AG09309 (cell line): ENCODE measurements around the gene SLC39A10.

Source experiments
- DNase-seq: peaks from one replicate; pipeline ENCODE4 v3.0.0-alpha.2; 2010; ENCODE audit warnings: low read depth
- H3K4me3 ChIP-seq: 2 replicates; pipeline ENCODE4 v1.5.1; 2011; ENCODE audit warnings: mild to moderate bottlenecking, low read depth, low read length, moderate library complexity; ENCODE audit not compliant: control insufficient read depth
- CTCF ChIP-seq: IDR thresholded peaks from 2 replicates; pipeline ENCODE4 v1.5.1; 2011; ENCODE audit warnings: mild to moderate bottlenecking, low read depth, low read length, inconsistent platforms; ENCODE audit not compliant: insufficient read depth, control insufficient read depth; ENCODE audit errors: missing control alignments

The SLC39A10 gene

DNA sequence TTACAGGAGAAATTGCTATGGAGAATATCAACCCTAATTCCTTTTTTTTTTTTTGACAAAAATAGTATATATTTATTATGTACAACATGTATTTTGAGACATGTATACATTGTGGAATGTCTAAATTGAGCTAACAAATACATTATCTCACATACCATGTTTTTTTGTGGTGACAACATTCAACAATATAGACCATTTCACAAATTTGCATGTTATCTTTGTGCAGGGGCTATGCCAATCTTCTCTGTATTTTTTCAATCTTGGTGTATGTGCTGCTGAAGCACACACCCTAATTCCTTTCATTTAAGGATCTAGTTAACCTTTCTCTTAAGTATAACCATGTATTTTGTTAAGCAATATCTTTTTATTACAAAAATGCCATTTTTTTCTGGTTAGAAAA, 13.2 kb downstream of the SLC39A10 start:
- H3K4me3 ChIP-seq, result no peak overlapping the region
- no peak for TF ChIP-seq CTCF
- no peak for DNase-seq

- DNase-seq, result no peak
- no peak overlapping the region for H3K4me3 ChIP-seq
- TF ChIP-seq CTCF, result no peak
Observed at GRCh38 chr2:195671563-195671962, 14.5 kb downstream of the SLC39A10 start.

GRCh38 chr2:195672674-195673073, 15.6 kb downstream of the SLC39A10 start:
- no peak for TF ChIP-seq CTCF

GRCh38 chr2:195674491-195675221, 17.6 kb downstream of the SLC39A10 start:
- no peak for TF ChIP-seq CTCF
- no peak for DNase-seq
- no peak overlapping the region for H3K4me3 ChIP-seq

More at GRCh38 chr2:195672674-195673073, 15.6 kb downstream of the SLC39A10 start:
- DNase-seq, result no peak
- H3K4me3 ChIP-seq, result no peak overlapping the region

- DNase-seq, result no peak
- H3K4me3 ChIP-seq, result no peak overlapping the region
- TF ChIP-seq CTCF, result no peak
Observed at GRCh38 chr2:195675783-195676427, 18.9 kb downstream of the SLC39A10 start.

DNA sequence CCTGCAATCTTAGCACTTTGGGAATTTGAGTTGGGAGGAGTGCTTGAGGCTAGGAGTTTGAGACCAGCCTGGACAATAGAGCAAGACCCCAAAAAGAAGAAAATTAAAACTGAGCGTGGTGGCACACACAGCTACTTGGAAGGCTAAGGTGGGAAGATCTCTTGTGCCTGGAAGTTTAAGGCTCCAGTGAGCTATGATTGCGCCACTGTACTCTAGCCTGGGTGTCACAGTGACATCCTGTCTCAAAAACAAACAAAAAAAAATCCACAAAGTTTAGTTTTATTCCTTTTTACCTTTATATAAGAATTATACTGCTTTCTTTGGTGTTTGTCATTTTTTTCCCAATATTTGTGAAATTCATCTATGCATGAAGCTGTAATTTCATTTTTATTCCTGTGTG, 20.3 kb downstream of the SLC39A10 start:
- DNase-seq, result no peak
- TF ChIP-seq CTCF, result no peak
- H3K4me3 ChIP-seq, result no peak overlapping the region
